Testis (tissue), 3 donors: ENCODE data around the gene PLPPR2. TPM values are rescaled to one million over a fixed set of nuclear protein-coding genes. Genes with fewer than 3 reads are reported as not detected.

ENCODE experiments used
- DNase-seq: peaks from one replicate; pipeline ENCODE4 v3.0.0-alpha.2; 2019
- H3K27ac ChIP-seq, 2 donors: fragments of 200-600 bp; sonication (generic); one replicate each; pipeline ENCODE4 v1.5.1; 2019
- H3K27me3 ChIP-seq: fragments of 200-600 bp; sonication (generic); one replicate; pipeline ENCODE4 v1.5.1; 2019
- H3K36me3 ChIP-seq: fragments of 200-600 bp; sonication (generic); one replicate; pipeline ENCODE4 v1.5.1; 2017; ENCODE audit warnings: low read depth; ENCODE audit errors: missing control alignments
- H3K4me1 ChIP-seq: fragments of 200-600 bp; sonication (generic); one replicate; pipeline ENCODE4 v1.5.1; 2019
- H3K4me3 ChIP-seq, 2 donors: fragments of 200-600 bp; sonication (generic); one replicate each; pipeline ENCODE4 v1.5.1; 2017 to 2019
- H3K9me3 ChIP-seq: fragments of 200-600 bp; sonication (generic); one replicate; pipeline ENCODE4 v1.5.1; 2017
- CTCF ChIP-seq, 3 experiments: fragments of 450-650 bp in 2 of 3; fragments of 200-600 bp in 1 of 3; sonication (generic) in 1 of 3; IDR thresholded peaks; one replicate each; pipeline ENCODE4 v1.5.1; 2016 to 2019; ENCODE audit warnings: antibody characterized with exemption in 3 of 3, mild to moderate bottlenecking in 2 of 3, moderate library complexity in 1 of 3
- POLR2A ChIP-seq: fragments of 450-650 bp; IDR thresholded peaks from one replicate; pipeline ENCODE4 v1.6.1; 2017; ENCODE audit warnings: antibody characterized with exemption, mild to moderate bottlenecking, moderate library complexity
- WGBS, 2 donors: methylation state at CpG; one replicate each; pipeline ENCODE4 v1.1.5; 2018; 5-methylcytosine and 5-hydroxymethylcytosine counted together
- intact Hi-C: fragments of 100-400 bp; cut with DNase I; formaldehyde crosslinking; loops from one replicate; pipeline ENCODE4 v1.15.1; 2023; ENCODE audit warnings: low total_unique reads
- polyA plus RNA-seq: library from polyadenylated mRNA; stranded (reverse); fragments of 350-450 nt; fragmentation: Illumina TruSeq; extraction: RNeasy Lipid Tissue Mini Kit (QIAGEN cat#74804); gene quantifications from one replicate; pipeline ENCODE4 v1.2.3, GENCODE V29; 2014; ENCODE audit warnings: low read depth, low replicate concordance; ENCODE audit not compliant: insufficient read depth
- small RNA-seq, 2 donors: library from RNA; depleted of rRNA; stranded (forward); fragments of <200 nt; gene quantifications; one replicate each; pipeline ENCODE3, GENCODE V24; 2016
- total RNA-seq, 2 donors: library from RNA; depleted of rRNA; stranded (reverse); fragments of >200 nt; gene quantifications; one replicate each; pipeline ENCODE4 v1.2.3, GENCODE V29; 2016

The PLPPR2 gene
- total and polyA plus RNA-seq, 3 donors from 2014 or later = 20.3 to 28.9 (median 27.1) TPM

- Histone ChIP-seq H3K27me3 (no peaks in the 10 kb centered on the region), H3K4me3 (no peak overlapping the region), H3K36me3 (no peaks in the 10 kb centered on the region), H3K9me3 (no peaks in the 10 kb centered on the region), H3K27ac (no peak overlapping the region), H3K4me1 (no peaks in the 10 kb centered on the region)
- intact Hi-C loops = no loop called here
- no peak for TF ChIP-seq CTCF (IDR thresholded peaks at IDR 0.05)
- TF ChIP-seq POLR2A = no peak
- no peak for DNase-seq
- 80 to 83% methylated on average over 2 of the region's 2 CpGs for WGBS, 2 donors
These were observed 59.3 kb downstream of the PLPPR2 start for GRCh38 chr19:11414544-11414943.

Small RNA genes within 50 kb of the gene (small RNA-seq; reads per million reads assigned to genes)
- 0 reads per million in 2 donors for gene RF00019

Other genes starting within 250 kb of the PLPPR2 start
- gene SPC24, start 199.7 kb upstream of the PLPPR2 start, total RNA-seq = 1 to 10 TPM; 7.1 to 7.4 TPM
- gene SPC24, start 199.7 kb upstream of the PLPPR2 start, polyA plus RNA-seq = 5.4 TPM
- 100 to 1,000 TPM in 1 of 2 donors, 10 to 100 TPM in 1; 98.9 to 161 TPM for gene KANK2, start 157.9 kb upstream of the PLPPR2 start, total RNA-seq
- 77.7 TPM for gene KANK2, start 157.9 kb upstream of the PLPPR2 start, polyA plus RNA-seq
- gene ANGPTL8, start 115.8 kb upstream of the PLPPR2 start, total RNA-seq = not detected
- gene ANGPTL8, start 115.8 kb upstream of the PLPPR2 start, polyA plus RNA-seq = not detected
- gene DOCK6, start 92.9 kb upstream of the PLPPR2 start, total RNA-seq = 10 to 100 TPM; 32.5 to 45.0 TPM
- 18.4 TPM for gene DOCK6, start 92.9 kb upstream of the PLPPR2 start, polyA plus RNA-seq
- gene TSPAN16, start 59.3 kb upstream of the PLPPR2 start, total RNA-seq = 100 to 1,000 TPM in 1 of 2 donors, 10 to 100 TPM in 1; 42.5 to 137 TPM
- gene TSPAN16, start 59.3 kb upstream of the PLPPR2 start, polyA plus RNA-seq = 180 TPM
- 1 to 10 TPM; 6.7 to 9.8 TPM for gene RAB3D, start 15.8 kb upstream of the PLPPR2 start, total RNA-seq
- gene RAB3D, start 15.8 kb upstream of the PLPPR2 start, polyA plus RNA-seq = 4.5 TPM
- 100 to 1,000 TPM; 174 to 213 TPM for gene TMEM205, start 9.2 kb upstream of the PLPPR2 start, total RNA-seq
- 132 TPM for gene TMEM205, start 9.2 kb upstream of the PLPPR2 start, polyA plus RNA-seq
- 10 to 100 TPM; 41.3 to 59.8 TPM for gene CCDC159, start 8.9 kb upstream of the PLPPR2 start, total RNA-seq
- 99.0 TPM for gene CCDC159, start 8.9 kb upstream of the PLPPR2 start, polyA plus RNA-seq
- gene SWSAP1, start 19.2 kb downstream of the PLPPR2 start, total RNA-seq = 1 to 10 TPM; 6.5 to 7.0 TPM
- gene SWSAP1, start 19.2 kb downstream of the PLPPR2 start, polyA plus RNA-seq = 4.9 TPM
- gene EPOR, start 28.9 kb downstream of the PLPPR2 start, total RNA-seq = 1 to 10 TPM; 5.7 to 7.6 TPM
- 4.3 TPM for gene EPOR, start 28.9 kb downstream of the PLPPR2 start, polyA plus RNA-seq
- gene RGL3, start 63.9 kb downstream of the PLPPR2 start, total RNA-seq = 1 to 10 TPM; 3.1 to 3.6 TPM
- 5.5 TPM for gene RGL3, start 63.9 kb downstream of the PLPPR2 start, polyA plus RNA-seq
- gene ODAD3, start 79.7 kb downstream of the PLPPR2 start, total RNA-seq = 10 to 100 TPM in 1 of 2 donors, 1 to 10 TPM in 1; 9.7 to 14.8 TPM
- gene ODAD3, start 79.7 kb downstream of the PLPPR2 start, polyA plus RNA-seq = 18.3 TPM
- gene PRKCSH, start 80.2 kb downstream of the PLPPR2 start, total RNA-seq = 100 to 1,000 TPM; 214 to 256 TPM
- 266 TPM for gene PRKCSH, start 80.2 kb downstream of the PLPPR2 start, polyA plus RNA-seq
- gene ELAVL3, start 125.6 kb downstream of the PLPPR2 start, total RNA-seq = 1 to 10 TPM; 6.1 to 7.5 TPM
- 0.74 TPM for gene ELAVL3, start 125.6 kb downstream of the PLPPR2 start, polyA plus RNA-seq
- 10 to 100 TPM; 36.8 to 53.3 TPM for gene ZNF653, start 150.4 kb downstream of the PLPPR2 start, total RNA-seq
- gene ZNF653, start 150.4 kb downstream of the PLPPR2 start, polyA plus RNA-seq = 45.9 TPM
- gene ECSIT, start 173.7 kb downstream of the PLPPR2 start, total RNA-seq = 10 to 100 TPM; 45.4 to 58.7 TPM
- gene ECSIT, start 173.7 kb downstream of the PLPPR2 start, polyA plus RNA-seq = 28.9 TPM
- gene CNN1, start 183.4 kb downstream of the PLPPR2 start, total RNA-seq = 100 to 1,000 TPM; 130 to 151 TPM
- gene CNN1, start 183.4 kb downstream of the PLPPR2 start, polyA plus RNA-seq = 218 TPM
- 100 to 1,000 TPM; 131 to 184 TPM for gene ELOF1, start 203.8 kb downstream of the PLPPR2 start, total RNA-seq
- 262 TPM for gene ELOF1, start 203.8 kb downstream of the PLPPR2 start, polyA plus RNA-seq
- gene ACP5, start 222.2 kb downstream of the PLPPR2 start, total RNA-seq = 1 to 10 TPM; 4.2 to 6.8 TPM
- 20.5 TPM for gene ACP5, start 222.2 kb downstream of the PLPPR2 start, polyA plus RNA-seq
- gene ZNF627, start 242.1 kb downstream of the PLPPR2 start, total RNA-seq = 10 to 100 TPM; 15.5 to 17.2 TPM
- 16.7 TPM for gene ZNF627, start 242.1 kb downstream of the PLPPR2 start, polyA plus RNA-seq